Erythroblast (primary cell): ENCODE measurements around the gene NRXN3.

ENCODE experiments used
- GATA1 ChIP-seq: IDR thresholded peaks from 2 replicates; pipeline ENCODE4 v1.6.1; 2011; ENCODE audit warnings: low read depth, mild to moderate bottlenecking, control low read depth, low read length, moderate library complexity
- POLR2A ChIP-seq: IDR thresholded peaks from 2 replicates; pipeline ENCODE4 v1.6.1; 2011; ENCODE audit warnings: mild to moderate bottlenecking, low read length

DNA sequence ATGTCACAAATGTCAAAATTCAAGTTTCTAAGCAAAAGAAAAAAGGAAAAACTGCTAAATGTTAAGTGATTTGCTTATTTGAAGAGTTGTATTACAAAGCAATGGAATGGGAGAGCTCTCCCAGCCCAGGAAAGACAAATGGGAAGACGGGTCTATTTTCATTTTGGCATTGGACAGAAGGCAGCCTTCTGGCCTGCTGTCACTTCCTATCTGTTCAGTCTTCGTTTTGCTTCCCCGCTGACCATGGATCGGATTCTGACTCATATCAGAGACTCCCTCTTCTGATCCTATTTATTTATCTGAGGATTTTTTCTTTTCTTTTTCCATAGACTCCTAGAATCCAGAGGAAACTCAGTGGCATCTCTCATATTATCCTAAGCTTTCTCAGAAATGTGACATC is 1406.3 kb downstream of the NRXN3 start:
- TF ChIP-seq POLR2A (no peak), GATA1 (no peak)
